Psoas muscle (tissue), 8 donors: ENCODE measurements around the gene KDM5C. TPM values are rescaled to one million over a fixed set of nuclear protein-coding genes. Genes with fewer than 3 reads are reported as not detected.

Source experiments
- ATAC-seq, 4 donors: fragments of 200-7000 bp; cut with Tn5 transposase; one replicate each; pipeline ENCODE4 v1.9.1; 2020; ENCODE audit warnings: moderate library complexity in 3 of 4, mild to moderate bottlenecking in 2 of 4
- DNase-seq, 2 donors: peaks; one replicate each; pipeline ENCODE4 v3.0.0-alpha.2; 2020
- H3K27ac ChIP-seq: fragments of 200-600 bp; one replicate; pipeline ENCODE4 v1.8.0; 2022
- H3K27me3 ChIP-seq, 3 donors: fragments of 200-600 bp in 1 of 3; one replicate each; pipeline versions ENCODE4 v1.6.1 to v1.8.0; 2013 to 2022; ENCODE audit warnings: low read length in 2 of 3, mild to moderate bottlenecking in 2 of 3, moderate library complexity in 1 of 3; ENCODE audit not compliant: insufficient read depth in 3 of 3
- H3K36me3 ChIP-seq, 2 donors: fragments of 200-600 bp in 1 of 2; one replicate each; pipeline versions ENCODE4 v1.6.1 to v1.8.0; 2013 to 2022; ENCODE audit warnings: low read depth in 1 of 2, mild to moderate bottlenecking in 1 of 2, moderate library complexity in 1 of 2; ENCODE audit not compliant: insufficient read depth in 1 of 2
- H3K4me1 ChIP-seq: fragments of 200-600 bp; one replicate; pipeline ENCODE4 v1.8.0; 2022
- H3K4me3 ChIP-seq: fragments of 200-600 bp; one replicate; pipeline ENCODE4 v1.8.0; 2022; ENCODE audit warnings: mild to moderate bottlenecking
- H3K9me3 ChIP-seq: fragments of 200-600 bp; one replicate; pipeline ENCODE4 v1.8.0; 2022
- WGBS, 3 donors: extraction: QIAGEN DNeasy Blood & Tissue Kit; methylation state at CpG; one replicate each; pipeline versions ENCODE4 v1.1.6 to v1.1.7; 2013; 5-methylcytosine and 5-hydroxymethylcytosine counted together
- intact Hi-C, 2 donors: fragments of 100-400 bp; cut with DNase I; formaldehyde crosslinking; loops; one replicate each; pipeline versions ENCODE4 v1.11.0 to v1.14.2; 2022
- polyA plus RNA-seq, 3 donors: library from polyadenylated mRNA; stranded (reverse); fragments of 200-250 nt; gene quantifications; one replicate each; pipeline ENCODE4 v1.2.3, GENCODE V29; 2013
- total RNA-seq, 4 donors: library from RNA; stranded (reverse); fragmentation: NEBNext Ultra II Directional in 2 of 4; extraction: Animal tissue kit (Norgen Biotek cat#: 25700) in 2 of 4; gene quantifications; one replicate each; pipeline versions ENCODE4 v1.2.1 to v1.2.4, GENCODE V29; 2021 to 2023
- TF ChIP-seq, protein P1 (sequence below): fragments of 200-600 bp; IDR thresholded peaks from one replicate; pipeline ENCODE4 v1.8.0; 2022; ENCODE audit warnings: antibody characterized with exemption
- donor health status: healthy with polysubstance abuse.
- donor health status: DM: no; HTN: no; CAD: no; lungs with moderate emphysema.
- donor health status: Bipolar disorder and iron deficiency.
- donor health status: healthy.
- donor health status: DM: yes; HTN: yes; CAD: no.
- donor health status: DM: no; HTN: no; CAD: no.
- donor health status: DM: no; HTN: no; CAD: no.
- donor health status: DM: yes; HTN: yes; CAD: no.

The KDM5C gene
- total and polyA plus RNA-seq, 7 donors: 22.4 to 119 (median 62.2) TPM

- H3K27me3 ChIP-seq: no peaks in the 10 kb centered on the region
- peaks cover 13 to 93% of the 10 kb centered on the region in 2 donors for H3K36me3 ChIP-seq
- ATAC-seq: no peak
- intact Hi-C loops: no loop called here
- no peak overlapping the region for H3K27ac ChIP-seq
- H3K4me1 ChIP-seq: peaks cover 3% of the 10 kb centered on the region
- no peak overlapping the region for H3K4me3 ChIP-seq
- TF ChIP-seq, protein P1, sequence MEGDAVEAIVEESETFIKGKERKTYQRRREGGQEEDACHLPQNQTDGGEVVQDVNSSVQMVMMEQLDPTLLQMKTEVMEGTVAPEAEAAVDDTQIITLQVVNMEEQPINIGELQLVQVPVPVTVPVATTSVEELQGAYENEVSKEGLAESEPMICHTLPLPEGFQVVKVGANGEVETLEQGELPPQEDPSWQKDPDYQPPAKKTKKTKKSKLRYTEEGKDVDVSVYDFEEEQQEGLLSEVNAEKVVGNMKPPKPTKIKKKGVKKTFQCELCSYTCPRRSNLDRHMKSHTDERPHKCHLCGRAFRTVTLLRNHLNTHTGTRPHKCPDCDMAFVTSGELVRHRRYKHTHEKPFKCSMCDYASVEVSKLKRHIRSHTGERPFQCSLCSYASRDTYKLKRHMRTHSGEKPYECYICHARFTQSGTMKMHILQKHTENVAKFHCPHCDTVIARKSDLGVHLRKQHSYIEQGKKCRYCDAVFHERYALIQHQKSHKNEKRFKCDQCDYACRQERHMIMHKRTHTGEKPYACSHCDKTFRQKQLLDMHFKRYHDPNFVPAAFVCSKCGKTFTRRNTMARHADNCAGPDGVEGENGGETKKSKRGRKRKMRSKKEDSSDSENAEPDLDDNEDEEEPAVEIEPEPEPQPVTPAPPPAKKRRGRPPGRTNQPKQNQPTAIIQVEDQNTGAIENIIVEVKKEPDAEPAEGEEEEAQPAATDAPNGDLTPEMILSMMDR: no peak
- no peak for DNase-seq
- 94 to 98% (median 98%) methylated on average over 10 to 16 of the region's 16 CpGs for WGBS, 3 donors
- no peaks in the 10 kb centered on the region for H3K9me3 ChIP-seq
These were observed 30.7 kb downstream of the KDM5C start for GRCh38 chrX:53194308-53194707.

GRCh38 chrX:53193093-53193492 lies 31.9 kb downstream of the KDM5C start:
- H3K36me3 ChIP-seq: peaks cover 6 to 81% of the 10 kb centered on the region in 2 donors
- TF ChIP-seq, protein P1: no peak
- no peaks in the 10 kb centered on the region for H3K9me3 ChIP-seq
- ATAC-seq: no peak
- H3K27ac ChIP-seq: no peak overlapping the region
- H3K4me1 ChIP-seq: peaks cover 7% of the 10 kb centered on the region
- 86 to 92% (median 87%) methylated on average over 6 to 16 of the region's 16 CpGs for WGBS, 3 donors
- H3K4me3 ChIP-seq: no peak overlapping the region
- no peaks in the 10 kb centered on the region for H3K27me3 ChIP-seq
- intact Hi-C loops: no loop called here
- no peak for DNase-seq

DNA sequence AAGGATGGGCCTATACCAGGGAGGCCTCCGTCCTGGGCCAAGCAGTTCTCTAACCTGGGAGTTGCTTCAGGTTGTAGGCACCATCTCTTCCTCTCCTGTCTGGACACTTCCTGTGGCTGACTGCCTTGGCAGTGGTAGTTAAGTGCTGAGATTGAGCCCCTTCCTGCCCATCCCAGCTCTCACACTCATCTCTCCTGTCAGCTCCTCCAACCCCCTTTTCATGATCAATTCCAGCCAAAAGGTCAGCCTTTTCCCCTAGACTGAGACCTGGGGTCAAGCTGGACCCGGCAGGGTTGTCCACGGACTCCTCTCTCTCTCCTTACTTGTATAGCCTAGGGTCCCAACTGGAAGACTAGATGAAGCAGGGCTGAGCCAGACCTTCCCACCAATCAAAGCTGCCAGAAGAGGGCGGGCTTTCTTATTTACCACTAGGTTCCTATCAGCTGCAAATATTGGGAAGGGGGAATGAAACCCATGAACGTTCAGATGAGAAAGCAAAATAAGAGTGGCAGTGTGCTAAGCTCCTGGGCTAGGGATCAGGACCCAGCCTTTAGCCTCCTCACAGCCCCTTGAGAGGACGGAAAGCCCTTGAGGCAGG lies 34.5 kb downstream of the KDM5C start:
- H3K4me3 ChIP-seq: no peak overlapping the region
- peaks cover 0 to 55% of the 10 kb centered on the region in 2 donors for H3K36me3 ChIP-seq
- DNase-seq (no peak), ATAC-seq (no peak)
- peak overlapping the region; percentile 69 for H3K27ac ChIP-seq
- H3K4me1 ChIP-seq: peaks cover 7% of the 10 kb centered on the region
- no peaks in the 10 kb centered on the region for H3K9me3 ChIP-seq
- H3K27me3 ChIP-seq: no peaks in the 10 kb centered on the region
- TF ChIP-seq, protein P1: no peak
- intact Hi-C loops: no loop called here
- WGBS, 3 donors: 56 to 81% (median 63%) methylated on average over 5 to 6 of the region's 6 CpGs

DNA sequence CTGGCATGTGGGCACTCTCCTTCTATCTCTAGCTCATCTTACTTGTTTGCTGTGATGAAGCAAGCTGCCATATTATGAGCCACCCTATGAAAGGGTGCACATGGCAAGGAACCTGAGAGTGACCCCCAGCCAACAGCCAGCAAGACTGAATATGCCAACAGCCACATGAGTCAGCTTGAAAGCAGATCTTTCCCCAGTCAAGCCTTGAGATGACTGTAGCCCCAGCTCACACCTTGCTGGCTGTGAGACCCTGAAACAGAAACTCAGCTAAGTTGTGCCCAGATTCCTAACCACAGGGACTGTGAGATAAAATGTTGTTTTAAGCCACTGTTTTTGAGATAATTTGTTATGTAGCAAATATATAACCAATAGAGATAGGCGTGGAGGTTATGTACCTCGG lies 36.2 kb downstream of the KDM5C start:
- Histone ChIP-seq H3K27ac (peak overlapping the region; percentile 69), H3K27me3 (no peaks in the 10 kb centered on the region), H3K4me3 (no peak overlapping the region), H3K9me3 (no peaks in the 10 kb centered on the region), H3K36me3 (peaks cover 0 to 38% of the 10 kb centered on the region in 2 donors), H3K4me1 (peaks cover 7% of the 10 kb centered on the region)
- intact Hi-C loops: no loop called here
- DNase-seq (no peak), ATAC-seq (peak; percentile 71 to 79 (median 77))
- WGBS, 3 donors: 89 to 94% (median 89%) methylated on average over 2 of the region's 2 CpGs
- TF ChIP-seq, protein P1: no peak

- Histone ChIP-seq H3K4me3 (no peak overlapping the region), H3K27ac (peak overlapping the region; percentile 69), H3K4me1 (peaks cover 7% of the 10 kb centered on the region), H3K9me3 (no peaks in the 10 kb centered on the region), H3K36me3 (peaks cover 0 to 13% of the 10 kb centered on the region in 2 donors), H3K27me3 (no peaks in the 10 kb centered on the region)
- DNase-seq (no peak), ATAC-seq (peak; percentile 35 to 76 (median 66))
- WGBS, 3 donors: 69 to 80% (median 78%) methylated on average over 2 of the region's 2 CpGs
- TF ChIP-seq, protein P1: no peak
- intact Hi-C loops: no loop called here
These were observed 38.7 kb downstream of the KDM5C start for GRCh38 chrX:53186351-53186750.
